BLaER1 (cell line): Measurements from ENCODE around the gene ING1.
A peak's percentile ranks its signal among the peaks of the same experiment; 100 is the strongest.
"Not testable (repeated sequence)": the region's sequence is repeated elsewhere in the genome, so short reads cannot be mapped to it uniquely, and the experiment has no call there.

Experiments used
- H3K27ac ChIP-seq: shearing (Covaris generic); formaldehyde crosslinking; 2 replicates; pipeline ENCODE4 v1.8.1; 2022
- H3K27me3 ChIP-seq: shearing (Covaris generic); formaldehyde crosslinking; 2 replicates; pipeline ENCODE4 v1.8.1; 2022
- H3K36me3 ChIP-seq: shearing (Covaris generic); formaldehyde crosslinking; 2 replicates; pipeline ENCODE4 v1.8.1; 2022
- H3K4me1 ChIP-seq: shearing (Covaris generic); formaldehyde crosslinking; 2 replicates; pipeline ENCODE4 v1.8.1; 2022
- H3K4me2 ChIP-seq: shearing (Covaris generic); formaldehyde crosslinking; 2 replicates; pipeline ENCODE4 v1.8.1; 2022
- H3K4me3 ChIP-seq: shearing (Covaris generic); formaldehyde crosslinking; 2 replicates; pipeline ENCODE4 v1.8.1; 2022
- H3K9ac ChIP-seq: shearing (Covaris generic); formaldehyde crosslinking; 2 replicates; pipeline ENCODE4 v1.8.1; 2022
- H3K9me3 ChIP-seq: shearing (Covaris generic); formaldehyde crosslinking; 2 replicates; pipeline ENCODE4 v1.8.1; 2022
- H4K20me1 ChIP-seq: shearing (Covaris generic); formaldehyde crosslinking; 2 replicates; pipeline ENCODE4 v1.8.1; 2022
- Cebpa-rat ChIP-seq: shearing (Covaris generic); IDR thresholded peaks from 2 replicates; pipeline ENCODE4 v1.8.1; 2022

ING1 gene

GRCh38 chr13:110714797-110715394 lies 1.4 kb downstream of the ING1 start:
- peak overlapping the region; percentile 94 for H3K9ac ChIP-seq
- no peak for TF ChIP-seq Cebpa-rat
- peak overlapping the region; percentile 99 for H3K4me3 ChIP-seq
- H3K36me3 ChIP-seq, result peaks cover 13% of the 10 kb centered on the region
- H3K4me1 ChIP-seq, result peaks cover 36% of the 10 kb centered on the region
- H3K27me3 ChIP-seq, result no peaks in the 10 kb centered on the region
- peak overlapping the region; percentile 73 for H3K4me2 ChIP-seq
- peak overlapping the region; percentile 97 for H3K27ac ChIP-seq
- no peaks in the 10 kb centered on the region for H3K9me3 ChIP-seq
- H4K20me1 ChIP-seq, result peaks cover 48% of the 10 kb centered on the region

- Histone ChIP-seq H3K27ac (peak overlapping the region; percentile 81), H3K9ac (peak overlapping the region; percentile 86)
- no peak for TF ChIP-seq Cebpa-rat
Measured at GRCh38 chr13:110715395-110716246, 2.1 kb downstream of the ING1 start.

GRCh38 chr13:110716247-110716515 lies 2.7 kb downstream of the ING1 start:
- peak overlapping the region; percentile 86 for H3K9ac ChIP-seq
- peaks cover 26% of the 10 kb centered on the region for H3K4me1 ChIP-seq
- TF ChIP-seq Cebpa-rat, result no peak
- no peaks in the 10 kb centered on the region for H3K27me3 ChIP-seq
- H3K36me3 ChIP-seq, result peaks cover 26% of the 10 kb centered on the region
- H3K9me3 ChIP-seq, result no peaks in the 10 kb centered on the region
- peak overlapping the region; percentile 96 for H3K4me2 ChIP-seq
- peaks cover 61% of the 10 kb centered on the region for H4K20me1 ChIP-seq
- peak overlapping the region; percentile 79 for H3K4me3 ChIP-seq
- H3K27ac ChIP-seq, result peak overlapping the region; percentile 81

More at GRCh38 chr13:110715395-110716246, 2.1 kb downstream of the ING1 start:
- no peaks in the 10 kb centered on the region for H3K27me3 ChIP-seq
- H3K4me1 ChIP-seq, result peaks cover 31% of the 10 kb centered on the region
- peaks cover 20% of the 10 kb centered on the region for H3K36me3 ChIP-seq
- peak overlapping the region; percentile 99 for H3K4me3 ChIP-seq
- H4K20me1 ChIP-seq, result peaks cover 55% of the 10 kb centered on the region
- no peaks in the 10 kb centered on the region for H3K9me3 ChIP-seq
- peak overlapping the region; percentile 96 for H3K4me2 ChIP-seq

- H3K4me3 ChIP-seq, result no peak overlapping the region
- no peaks in the 10 kb centered on the region for H3K9me3 ChIP-seq
- H3K4me1 ChIP-seq, result peaks cover 20% of the 10 kb centered on the region
- peaks cover 90% of the 10 kb centered on the region for H4K20me1 ChIP-seq
- TF ChIP-seq Cebpa-rat, result no peak
- H3K4me2 ChIP-seq, result no peak overlapping the region
- 0 out of 2 replicates have a peak overlapping the region, but pooled peaks have one; percentile 15 for H3K9ac ChIP-seq
- H3K27ac ChIP-seq, result no peak overlapping the region
- H3K27me3 ChIP-seq, result no peaks in the 10 kb centered on the region
- H3K36me3 ChIP-seq, result peaks cover 34% of the 10 kb centered on the region
Measured at GRCh38 chr13:110719036-110719710, 5.7 kb downstream of the ING1 start.

- Histone ChIP-seq H3K9me3 (no peaks in the 10 kb centered on the region), H3K36me3 (peaks cover 34% of the 10 kb centered on the region), H3K4me1 (peaks cover 23% of the 10 kb centered on the region), H3K27me3 (no peaks in the 10 kb centered on the region), H4K20me1 (peaks cover 63% of the 10 kb centered on the region), H3K9ac (no peak overlapping the region), H3K4me3 (no peak overlapping the region), H3K27ac (no peak overlapping the region), H3K4me2 (no peak overlapping the region)
- TF ChIP-seq Cebpa-rat, result no peak
Measured at GRCh38 chr13:110722971-110723370, 9.5 kb downstream of the ING1 start.

- Histone ChIP-seq H3K4me2 (no peak overlapping the region), H3K27me3 (no peaks in the 10 kb centered on the region), H3K4me1 (peaks cover 25% of the 10 kb centered on the region), H3K36me3 (peaks cover 34% of the 10 kb centered on the region), H4K20me1 (peaks cover 57% of the 10 kb centered on the region), H3K9me3 (no peaks in the 10 kb centered on the region), H3K4me3 (no peak overlapping the region), H3K9ac (no peak overlapping the region), H3K27ac (no peak overlapping the region)
- TF ChIP-seq Cebpa-rat, result no peak
Measured at GRCh38 chr13:110723598-110723997, 10.1 kb downstream of the ING1 start.

- H3K4me2 ChIP-seq, result peak overlapping the region; percentile 46
- H3K4me1 ChIP-seq, result peaks cover 42% of the 10 kb centered on the region
- peaks cover 19% of the 10 kb centered on the region for H3K36me3 ChIP-seq
- not testable (repeated sequence) for H3K27ac ChIP-seq, H3K27me3 ChIP-seq, H3K9ac ChIP-seq, H3K4me3 ChIP-seq, H3K9me3 ChIP-seq
- H4K20me1 ChIP-seq, result peaks cover 31% of the 10 kb centered on the region
Measured at GRCh38 chr13:110726153-110726552, 12.7 kb downstream of the ING1 start.

- H3K9ac ChIP-seq, result no peak overlapping the region
- TF ChIP-seq Cebpa-rat, result no peak
- no peak overlapping the region for H3K27ac ChIP-seq
- H3K36me3 ChIP-seq, result peaks cover 13% of the 10 kb centered on the region
- peaks cover 25% of the 10 kb centered on the region for H4K20me1 ChIP-seq
- H3K4me1 ChIP-seq, result peaks cover 42% of the 10 kb centered on the region
- no peaks in the 10 kb centered on the region for H3K27me3 ChIP-seq
- peaks cover 4% of the 10 kb centered on the region; the same call in 1 of the 2 replicates for H3K9me3 ChIP-seq
- peak overlapping the region; percentile 46 for H3K4me2 ChIP-seq
- H3K4me3 ChIP-seq, result no peak overlapping the region
Measured at GRCh38 chr13:110726726-110727125, 13.2 kb downstream of the ING1 start.

- H4K20me1 ChIP-seq, result no peaks in the 10 kb centered on the region
- H3K4me2 ChIP-seq, result no peak overlapping the region
- no peak overlapping the region for H3K4me3 ChIP-seq
- no peak for TF ChIP-seq Cebpa-rat
- H3K27ac ChIP-seq, result no peak overlapping the region
- no peak overlapping the region for H3K9ac ChIP-seq
- H3K9me3 ChIP-seq, result peaks cover 4% of the 10 kb centered on the region; the same call in 1 of the 2 replicates
- peaks cover 41% of the 10 kb centered on the region for H3K4me1 ChIP-seq
- no peaks in the 10 kb centered on the region for H3K27me3 ChIP-seq
- H3K36me3 ChIP-seq, result peaks cover 11% of the 10 kb centered on the region; the same call in 1 of the 2 replicates
Measured at GRCh38 chr13:110731072-110731471, 17.6 kb downstream of the ING1 start.

- H3K9me3 ChIP-seq, result peaks cover 27% of the 10 kb centered on the region
- no peak overlapping the region for H3K27ac ChIP-seq
- H3K9ac ChIP-seq, result no peak overlapping the region
- no peak for TF ChIP-seq Cebpa-rat
- H4K20me1 ChIP-seq, result no peaks in the 10 kb centered on the region
- peaks cover 7% of the 10 kb centered on the region for H3K4me1 ChIP-seq
- no peak overlapping the region for H3K4me3 ChIP-seq
- H3K36me3 ChIP-seq, result peaks cover 11% of the 10 kb centered on the region; the same call in 1 of the 2 replicates
- no peaks in the 10 kb centered on the region for H3K27me3 ChIP-seq
- H3K4me2 ChIP-seq, result no peak overlapping the region
Measured at GRCh38 chr13:110734561-110734960, 21.1 kb downstream of the ING1 start.
